Astrocyte (in vitro differentiated cells and primary cell): ENCODE data around the gene GDPD1. TPM values are rescaled to one million over a fixed set of nuclear protein-coding genes. Genes with fewer than 3 reads are reported as not detected.

Experiments used
- DNase-seq: peaks from one replicate; pipeline ENCODE4 v3.0.0-alpha.2; 2010; ENCODE audit warnings: low read depth
- FAIRE-seq: peaks from 2 replicates; lab custom pipeline; 2011; peaks lifted over from hg19 to GRCh38; lab: Jason Lieb, UNC
- H2AFZ ChIP-seq: 2 replicates; pipeline ENCODE4 v1.6.0; 2012; ENCODE audit warnings: low read depth, low read length, inconsistent platforms
- H3K27ac ChIP-seq: 2 replicates; pipeline ENCODE4 v1.5.1; 2011; ENCODE audit warnings: low read depth, low read length, inconsistent platforms
- H3K27me3 ChIP-seq: 2 replicates; pipeline ENCODE4 v1.6.0; 2011; ENCODE audit warnings: low read length, inconsistent platforms; ENCODE audit not compliant: insufficient read depth
- H3K36me3 ChIP-seq: 2 replicates; pipeline ENCODE4 v1.5.1; 2011; ENCODE audit warnings: low read length, inconsistent platforms; ENCODE audit not compliant: insufficient read depth
- H3K4me1 ChIP-seq: 2 replicates; pipeline ENCODE4 v1.5.1; 2011; ENCODE audit warnings: low read length, inconsistent platforms; ENCODE audit not compliant: insufficient read depth
- H3K4me2 ChIP-seq: 2 replicates; pipeline ENCODE4 v1.6.0; 2012; ENCODE audit warnings: low read length, inconsistent platforms
- H3K4me3 ChIP-seq: 2 replicates; pipeline ENCODE4 v1.5.1; 2011; ENCODE audit warnings: low read depth, mild to moderate bottlenecking, low read length, inconsistent platforms; ENCODE audit not compliant: insufficient read depth
- H3K79me2 ChIP-seq: 2 replicates; pipeline ENCODE4 v1.6.0; 2012; ENCODE audit warnings: mild to moderate bottlenecking, low read length, inconsistent platforms; ENCODE audit not compliant: insufficient read depth
- H3K9ac ChIP-seq: 2 replicates; pipeline ENCODE4 v1.6.0; 2012; ENCODE audit warnings: mild to moderate bottlenecking, low read length, inconsistent platforms
- H3K9me3 ChIP-seq: 2 replicates; pipeline ENCODE4 v1.5.1; 2012; ENCODE audit warnings: low read depth, mild to moderate bottlenecking, low read length, inconsistent platforms; ENCODE audit not compliant: insufficient read depth
- H4K20me1 ChIP-seq: 2 replicates; pipeline ENCODE4 v1.6.0; 2012; ENCODE audit warnings: low read length, inconsistent platforms; ENCODE audit not compliant: insufficient read depth
- H3K27ac Mint-ChIP-seq: one replicate; pipeline ENCODE4 v1.8.0; 2021; ENCODE audit warnings: mild to moderate bottlenecking, mixed read lengths; ENCODE audit not compliant: unreplicated experiment
- H3K27me3 Mint-ChIP-seq: one replicate; pipeline ENCODE4 v1.8.0; 2021; ENCODE audit warnings: low read depth, mixed read lengths; ENCODE audit not compliant: unreplicated experiment
- H3K36me3 Mint-ChIP-seq: one replicate; pipeline ENCODE4 v1.8.0; 2021; ENCODE audit warnings: low read depth, mixed read lengths; ENCODE audit not compliant: unreplicated experiment
- H3K4me1 Mint-ChIP-seq: one replicate; pipeline ENCODE4 v1.8.0; 2021; ENCODE audit warnings: low read depth, mixed read lengths; ENCODE audit not compliant: unreplicated experiment
- H3K4me3 Mint-ChIP-seq: one replicate; pipeline ENCODE4 v1.8.0; 2021; ENCODE audit warnings: mild to moderate bottlenecking, moderate library complexity, mixed read lengths; ENCODE audit not compliant: unreplicated experiment
- H3K9me3 Mint-ChIP-seq: one replicate; pipeline ENCODE4 v1.8.0; 2021; ENCODE audit warnings: mild to moderate bottlenecking, mixed read lengths; ENCODE audit not compliant: unreplicated experiment
- CTCF ChIP-seq: IDR thresholded peaks from 2 replicates; pipeline ENCODE4 v1.5.1; 2011; ENCODE audit warnings: low read depth, mild to moderate bottlenecking, inconsistent platforms, low read length, moderate library complexity; ENCODE audit not compliant: insufficient read depth
- EZH2 ChIP-seq: IDR thresholded peaks from 2 replicates; pipeline ENCODE4 v1.6.1; 2012; ENCODE audit warnings: mild to moderate bottlenecking, low read length, inconsistent platforms; ENCODE audit not compliant: insufficient read depth
- total RNA-seq: library from RNA; stranded (reverse); gene quantifications from 2 replicates; pipeline ENCODE4 v1.2.1, GENCODE V29; 2021

Gene GDPD1
- total RNA-seq, 1 donor from 2014 or later, result 4.2 TPM

- Histone ChIP-seq H2AFZ (no peak overlapping the region), H3K27ac (no peak overlapping the region), H3K9ac (no peak overlapping the region), H3K4me3 (no peak overlapping the region), H3K36me3 (no peaks in the 10 kb centered on the region), H3K27me3 (no peaks in the 10 kb centered on the region), H3K4me2 (no peak overlapping the region), H4K20me1 (no peaks in the 10 kb centered on the region), H3K9me3 (no peaks in the 10 kb centered on the region), H3K79me2 (no peaks in the 10 kb centered on the region), H3K4me1 (no peaks in the 10 kb centered on the region)
- DNase-seq (no peak), FAIRE-seq (no peak)
- H3K36me3 Mint-ChIP-seq, result no peaks in the 10 kb centered on the region
- no peaks in the 10 kb centered on the region for H3K27me3 Mint-ChIP-seq
- H3K27ac Mint-ChIP-seq, result no peak overlapping the region
- H3K4me3 Mint-ChIP-seq, result no peak overlapping the region
- no peak for TF ChIP-seq CTCF
- TF ChIP-seq EZH2, result no peak
- no peaks in the 10 kb centered on the region for H3K9me3 Mint-ChIP-seq
- no peaks in the 10 kb centered on the region for H3K4me1 Mint-ChIP-seq
Observed at GRCh38 chr17:59234631-59235030, 14.3 kb downstream of the GDPD1 start.

- Histone ChIP-seq H3K4me1 (no peaks in the 10 kb centered on the region), H4K20me1 (no peaks in the 10 kb centered on the region), H3K27ac (no peak overlapping the region), H3K4me2 (no peak overlapping the region), H2AFZ (no peak overlapping the region), H3K79me2 (no peaks in the 10 kb centered on the region), H3K36me3 (no peaks in the 10 kb centered on the region), H3K9ac (no peak overlapping the region), H3K27me3 (no peaks in the 10 kb centered on the region), H3K4me3 (no peak overlapping the region), H3K9me3 (no peaks in the 10 kb centered on the region)
- no peaks in the 10 kb centered on the region for H3K4me1 Mint-ChIP-seq
- no peak overlapping the region for H3K4me3 Mint-ChIP-seq
- DNase-seq (no peak), FAIRE-seq (no peak)
- H3K36me3 Mint-ChIP-seq, result no peaks in the 10 kb centered on the region
- no peak for TF ChIP-seq EZH2
- TF ChIP-seq CTCF, result no peak
- no peaks in the 10 kb centered on the region for H3K27me3 Mint-ChIP-seq
- no peaks in the 10 kb centered on the region for H3K9me3 Mint-ChIP-seq
- H3K27ac Mint-ChIP-seq, result no peak overlapping the region
Observed at GRCh38 chr17:59238906-59239305, 18.6 kb downstream of the GDPD1 start.

- Histone ChIP-seq H3K9ac (no peak overlapping the region), H3K27ac (no peak overlapping the region), H4K20me1 (no peaks in the 10 kb centered on the region), H3K9me3 (no peaks in the 10 kb centered on the region), H3K36me3 (no peaks in the 10 kb centered on the region), H3K79me2 (no peaks in the 10 kb centered on the region), H2AFZ (no peak overlapping the region), H3K27me3 (no peaks in the 10 kb centered on the region), H3K4me3 (no peak overlapping the region), H3K4me2 (no peak overlapping the region), H3K4me1 (no peaks in the 10 kb centered on the region)
- Mint-ChIP-seq H3K27ac (no peak overlapping the region), H3K36me3 (no peaks in the 10 kb centered on the region), H3K9me3 (no peaks in the 10 kb centered on the region), H3K4me3 (no peak overlapping the region), H3K27me3 (no peaks in the 10 kb centered on the region), H3K4me1 (no peaks in the 10 kb centered on the region)
- DNase-seq (no peak), FAIRE-seq (no peak)
- TF ChIP-seq EZH2 (no peak), CTCF (no peak)
Observed at GRCh38 chr17:59244081-59244480, 23.8 kb downstream of the GDPD1 start.
